LNCAP (cell line): ENCODE data around the gene SYNPO.

Source experiments
- TF ChIP-seq, protein P1 (sequence below): fragments of 450-650 bp; IDR thresholded peaks from 2 replicates; pipeline ENCODE4 v1.5.1; 2017; ENCODE audit warnings: mild to moderate bottlenecking

SYNPO gene

GRCh38 chr5:150616024-150616470 lies 24.4 kb upstream of the SYNPO start:
- TF ChIP-seq, protein P1, sequence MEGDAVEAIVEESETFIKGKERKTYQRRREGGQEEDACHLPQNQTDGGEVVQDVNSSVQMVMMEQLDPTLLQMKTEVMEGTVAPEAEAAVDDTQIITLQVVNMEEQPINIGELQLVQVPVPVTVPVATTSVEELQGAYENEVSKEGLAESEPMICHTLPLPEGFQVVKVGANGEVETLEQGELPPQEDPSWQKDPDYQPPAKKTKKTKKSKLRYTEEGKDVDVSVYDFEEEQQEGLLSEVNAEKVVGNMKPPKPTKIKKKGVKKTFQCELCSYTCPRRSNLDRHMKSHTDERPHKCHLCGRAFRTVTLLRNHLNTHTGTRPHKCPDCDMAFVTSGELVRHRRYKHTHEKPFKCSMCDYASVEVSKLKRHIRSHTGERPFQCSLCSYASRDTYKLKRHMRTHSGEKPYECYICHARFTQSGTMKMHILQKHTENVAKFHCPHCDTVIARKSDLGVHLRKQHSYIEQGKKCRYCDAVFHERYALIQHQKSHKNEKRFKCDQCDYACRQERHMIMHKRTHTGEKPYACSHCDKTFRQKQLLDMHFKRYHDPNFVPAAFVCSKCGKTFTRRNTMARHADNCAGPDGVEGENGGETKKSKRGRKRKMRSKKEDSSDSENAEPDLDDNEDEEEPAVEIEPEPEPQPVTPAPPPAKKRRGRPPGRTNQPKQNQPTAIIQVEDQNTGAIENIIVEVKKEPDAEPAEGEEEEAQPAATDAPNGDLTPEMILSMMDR, result no peak

GRCh38 chr5:150616506-150616905 lies 24.0 kb upstream of the SYNPO start:
- TF ChIP-seq, protein P1, result no peak

- TF ChIP-seq, protein P1, result no peak
Measured at GRCh38 chr5:150618163-150618562, 22.3 kb upstream of the SYNPO start.

- TF ChIP-seq, protein P1, result no peak
Measured at GRCh38 chr5:150618588-150619281, 21.7 kb upstream of the SYNPO start.

DNA sequence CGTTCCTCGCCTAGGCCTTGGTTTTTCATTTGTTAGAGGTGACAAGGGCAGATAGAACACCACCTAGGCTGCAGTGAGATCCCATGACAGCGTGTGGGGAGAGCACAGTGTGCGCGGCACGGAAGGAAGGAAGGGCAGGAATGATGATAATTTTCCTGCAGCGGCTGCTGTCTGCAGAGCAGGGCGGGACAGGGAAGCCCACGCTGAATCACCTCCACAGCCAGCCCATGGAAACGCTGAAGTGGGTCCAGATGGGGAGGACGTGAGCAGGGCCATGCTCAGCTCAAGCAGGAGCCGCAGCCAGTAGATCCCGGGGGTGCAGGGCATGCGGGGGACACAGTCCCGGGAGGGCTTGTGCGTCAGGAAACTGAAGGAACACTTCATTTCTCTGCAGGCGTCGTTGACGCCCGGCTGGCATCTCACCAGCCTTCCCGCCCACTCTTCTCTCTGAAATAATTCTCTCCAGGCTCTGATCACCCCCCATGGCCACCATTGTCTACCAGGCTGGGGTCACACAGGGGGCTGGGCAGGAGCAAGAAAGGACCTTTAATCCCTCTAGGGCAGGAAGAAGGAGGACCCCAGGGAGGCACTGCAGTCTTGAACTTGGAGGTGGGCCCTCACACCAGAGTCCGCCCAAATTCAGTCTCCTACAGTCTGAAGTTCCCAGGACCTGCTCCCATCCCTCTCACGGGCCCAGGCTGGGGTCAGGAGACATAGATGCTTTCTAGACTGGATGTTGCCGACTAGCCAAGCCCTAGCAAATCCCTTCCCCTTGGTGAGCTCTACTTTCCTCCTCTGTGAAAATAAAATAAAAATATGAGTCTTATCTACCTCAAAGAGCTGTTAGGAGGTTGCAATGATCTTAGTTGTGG lies 20.9 kb upstream of the SYNPO start:
- TF ChIP-seq, protein P1, result no peak

DNA sequence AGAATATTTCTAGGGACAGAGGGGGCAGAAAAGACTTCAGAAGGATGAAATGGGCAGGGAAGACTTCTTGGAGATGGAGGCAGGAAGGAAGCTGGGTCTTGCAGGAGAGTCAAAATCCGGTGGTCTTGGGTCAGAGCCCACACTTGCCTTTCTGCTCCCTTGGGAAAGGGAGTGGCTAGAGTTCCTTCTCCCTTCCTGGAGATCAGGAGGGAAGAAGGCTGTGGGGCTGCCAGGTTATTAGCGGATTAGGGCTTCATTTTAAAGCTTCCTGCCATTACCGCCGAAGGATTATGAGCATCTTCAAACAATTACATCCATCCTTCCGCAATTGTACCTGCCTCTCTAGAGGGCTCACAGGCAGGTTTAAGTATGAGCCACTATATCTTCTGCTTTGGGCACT lies 19.2 kb upstream of the SYNPO start:
- TF ChIP-seq, protein P1, result no peak

DNA sequence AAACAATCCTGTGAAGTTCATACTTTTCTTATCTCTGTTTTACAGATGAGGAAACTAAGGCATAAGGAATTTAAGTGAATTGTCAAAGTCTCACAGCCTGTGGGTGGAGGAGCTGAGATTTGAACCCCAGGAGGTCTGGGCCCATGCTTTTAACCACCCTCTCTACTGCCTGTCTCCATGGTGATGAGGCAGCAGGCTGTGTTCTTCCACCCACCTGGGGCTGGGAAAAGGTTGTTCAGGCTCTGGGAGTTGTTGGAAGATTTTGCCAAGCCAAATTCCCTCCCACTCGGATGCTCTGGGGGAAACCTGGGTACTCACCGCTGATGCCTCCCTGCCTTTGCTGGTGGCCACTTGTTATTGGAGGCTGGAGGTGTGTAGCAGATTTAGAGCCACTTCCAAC lies 18.3 kb upstream of the SYNPO start:
- TF ChIP-seq, protein P1, result no peak
